HFFc6 (cell line): ENCODE data around the gene RENBP. TPM values are rescaled to one million over a fixed set of nuclear protein-coding genes. Genes with fewer than 3 reads are reported as not detected.

Source experiments
- DNase-seq: peaks from one replicate; pipeline ENCODE4 v3.0.0-alpha.2; 2018
- H3K27ac Mint-ChIP-seq: 2 replicates; pipeline ENCODE4 v1.8.0; 2020; ENCODE audit warnings: mild to moderate bottlenecking, mixed read lengths
- H3K27me3 Mint-ChIP-seq: 2 replicates; pipeline ENCODE4 v1.8.0; 2021; ENCODE audit warnings: mild to moderate bottlenecking, moderate library complexity, mixed read lengths; ENCODE audit not compliant: insufficient read depth
- H3K36me3 Mint-ChIP-seq: 2 replicates; pipeline ENCODE4 v1.8.0; 2021; ENCODE audit warnings: low read depth, mixed read lengths
- H3K4me1 Mint-ChIP-seq: 2 replicates; pipeline ENCODE4 v1.8.0; 2020; ENCODE audit warnings: low read depth, mixed read lengths
- H3K4me3 Mint-ChIP-seq: 2 replicates; pipeline ENCODE4 v1.8.0; 2020; ENCODE audit warnings: mild to moderate bottlenecking, moderate library complexity, mixed read lengths
- H3K9me3 Mint-ChIP-seq: 2 replicates; pipeline ENCODE4 v1.8.0; 2020; ENCODE audit warnings: mild to moderate bottlenecking, mixed read lengths
- CTCF ChIP-seq: fragments of 200-600 bp; sonication (generic); IDR thresholded peaks from 2 replicates; pipeline ENCODE4 v1.5.0; 2021; ENCODE audit warnings: antibody characterized with exemption, mild to moderate bottlenecking
- total RNA-seq, 6 experiments: library from RNA; stranded (reverse); fragmentation: NEBNext Ultra II Directional; extraction: Animal tissue kit (Norgen Biotek cat#: 25700); gene quantifications; 2 replicates in 1 of 6; 3 replicates in 5 of 6; pipeline ENCODE4 v1.2.3, GENCODE V29; 2021

RENBP gene
- total RNA-seq, 6 experiments from 2014 or later, result 0.23 to 0.75 (median 0.40) TPM; not detected in 2

GRCh38 chrX:153938226-153938786 lies 6.1 kb downstream of the RENBP start:
- DNase-seq, result no peak
- no peak overlapping the region for H3K4me3 Mint-ChIP-seq
- H3K4me1 Mint-ChIP-seq, result no peaks in the 10 kb centered on the region
- no peaks in the 10 kb centered on the region for H3K9me3 Mint-ChIP-seq
- no peaks in the 10 kb centered on the region for H3K36me3 Mint-ChIP-seq
- peaks cover 2% of the 10 kb centered on the region for H3K27me3 Mint-ChIP-seq
- TF ChIP-seq CTCF, result no peak; the same call in 1 of the 2 replicates
- H3K27ac Mint-ChIP-seq, result no peak overlapping the region

GRCh38 chrX:153937056-153937455 lies 7.4 kb downstream of the RENBP start:
- peaks cover 2% of the 10 kb centered on the region for H3K27me3 Mint-ChIP-seq
- no peaks in the 10 kb centered on the region for H3K36me3 Mint-ChIP-seq
- H3K27ac Mint-ChIP-seq, result no peak overlapping the region
- no peaks in the 10 kb centered on the region for H3K4me1 Mint-ChIP-seq
- DNase-seq, result no peak
- H3K9me3 Mint-ChIP-seq, result no peaks in the 10 kb centered on the region
- TF ChIP-seq CTCF, result no peak
- H3K4me3 Mint-ChIP-seq, result no peak overlapping the region

GRCh38 chrX:153935326-153935851 lies 9.1 kb downstream of the RENBP start:
- H3K9me3 Mint-ChIP-seq, result no peaks in the 10 kb centered on the region
- H3K4me3 Mint-ChIP-seq, result peak overlapping the region; percentile 62; the same call in 1 of the 2 replicates
- peaks cover 5% of the 10 kb centered on the region; the same call in 1 of the 2 replicates for H3K36me3 Mint-ChIP-seq
- no peak for DNase-seq
- peaks cover 2% of the 10 kb centered on the region for H3K27me3 Mint-ChIP-seq
- H3K27ac Mint-ChIP-seq, result no peak overlapping the region
- no peak for TF ChIP-seq CTCF
- H3K4me1 Mint-ChIP-seq, result no peaks in the 10 kb centered on the region

- peaks cover 5% of the 10 kb centered on the region; the same call in 1 of the 2 replicates for H3K36me3 Mint-ChIP-seq
- H3K9me3 Mint-ChIP-seq, result no peaks in the 10 kb centered on the region
- no peaks in the 10 kb centered on the region for H3K4me1 Mint-ChIP-seq
- H3K27ac Mint-ChIP-seq, result peak within 1 kb of the TSS; percentile 84
- TF ChIP-seq CTCF, result no peak
- DNase-seq, result peak; percentile 27
- peaks cover 2% of the 10 kb centered on the region for H3K27me3 Mint-ChIP-seq
- peak within 1 kb of the TSS; percentile 93 for H3K4me3 Mint-ChIP-seq
These were observed 9.6 kb downstream of the RENBP start, which contains the start of gene NAA10 for GRCh38 chrX:153934762-153935325. Gene NAA10 (minus strand): TSS chrX:153935037. CDS start chrX:153934904, 133 bp downstream.

GRCh38 chrX:153934148-153934761 lies 10.2 kb downstream of the RENBP start:
- DNase-seq, result no peak
- Mint-ChIP-seq H3K9me3 (no peaks in the 10 kb centered on the region), H3K4me1 (peaks cover 1% of the 10 kb centered on the region; the same call in 1 of the 2 replicates), H3K27ac (peak overlapping the region; percentile 84), H3K27me3 (peaks cover 2% of the 10 kb centered on the region), H3K36me3 (peaks cover 5% of the 10 kb centered on the region; the same call in 1 of the 2 replicates), H3K4me3 (peak overlapping the region; percentile 93)
- TF ChIP-seq CTCF, result no peak
